DMS153 (cell line): ENCODE results near the gene CXCL5.
"Not testable (repeated sequence)": the region's sequence is repeated elsewhere in the genome, so short reads cannot be mapped to it uniquely, and the experiment has no call there.

Experiments used
- DNase-seq: peaks from one replicate; lab custom pipeline; 2025; lab: John Stamatoyannopoulos, UW

CXCL5 gene

DNA sequence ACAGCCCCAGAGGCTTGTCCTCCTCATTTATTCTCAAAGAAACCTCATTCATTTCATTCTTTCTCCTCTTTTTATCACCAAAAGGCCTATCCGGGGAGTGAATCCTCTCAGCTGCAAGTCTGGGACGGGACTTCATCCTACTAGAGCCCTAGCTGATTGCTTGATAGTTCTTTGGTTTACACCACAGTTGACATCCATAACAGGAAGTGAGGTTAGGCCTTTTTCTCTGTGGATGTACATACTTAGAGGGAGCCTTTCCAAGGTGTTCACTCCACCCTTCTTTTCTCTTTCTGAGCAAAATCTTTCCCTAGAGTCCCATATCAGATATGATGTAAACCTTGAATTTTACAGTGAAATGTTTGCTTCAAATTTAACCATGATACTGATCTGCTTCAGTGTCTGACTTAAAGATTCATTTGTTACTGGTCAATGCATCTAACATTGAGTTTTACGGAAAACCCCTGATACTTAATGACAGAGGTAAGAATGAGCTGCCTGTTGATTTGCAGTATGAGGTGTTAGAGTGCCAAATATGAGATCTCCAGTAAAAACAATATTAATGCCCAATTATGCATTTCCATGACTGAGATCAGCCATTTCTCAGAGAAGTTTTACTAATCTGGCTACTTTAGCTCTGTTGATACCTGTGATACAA, 16.8 kb upstream of the CXCL5 start:
- DNase-seq = no peak

DNA sequence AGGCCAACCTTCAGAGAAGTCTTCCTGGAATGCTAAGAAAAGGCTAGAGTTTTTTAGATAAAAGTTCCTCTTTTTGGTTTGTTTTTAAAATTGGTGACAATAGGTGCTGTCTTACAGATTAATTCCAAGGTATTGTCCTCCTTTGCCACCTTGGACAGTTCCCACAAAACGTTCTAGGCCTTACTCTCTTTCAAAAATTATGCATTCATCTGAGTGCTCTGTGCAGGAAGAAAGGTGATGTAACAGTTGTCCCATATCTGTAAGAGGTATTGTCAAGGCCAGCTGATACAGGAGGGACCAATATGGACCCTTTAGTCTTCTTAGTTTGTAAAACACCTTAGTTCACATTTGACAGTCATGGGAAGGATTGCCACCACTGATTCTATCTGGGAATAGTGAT, 15.9 kb upstream of the CXCL5 start:
- no peak for DNase-seq

DNA sequence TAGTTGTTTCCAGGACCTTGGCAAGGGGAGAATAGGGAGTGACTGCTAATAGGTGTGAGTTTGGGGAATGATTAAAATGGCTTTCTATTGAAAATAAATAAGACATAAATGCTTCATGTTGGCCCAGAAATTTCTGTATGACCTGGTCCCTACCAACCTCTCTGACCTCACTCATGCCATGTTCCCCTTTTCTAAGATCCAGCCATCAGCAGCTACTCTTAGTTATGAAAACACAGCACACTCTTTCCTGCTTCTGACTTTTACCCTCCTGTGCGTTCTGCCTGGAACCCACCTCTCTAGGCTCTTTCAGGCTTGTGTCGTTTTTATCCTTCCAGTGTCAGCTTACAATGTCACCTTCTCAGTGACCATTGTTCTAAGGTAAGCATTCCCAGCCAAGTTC, 14.8 kb upstream of the CXCL5 start:
- no peak for DNase-seq

DNA sequence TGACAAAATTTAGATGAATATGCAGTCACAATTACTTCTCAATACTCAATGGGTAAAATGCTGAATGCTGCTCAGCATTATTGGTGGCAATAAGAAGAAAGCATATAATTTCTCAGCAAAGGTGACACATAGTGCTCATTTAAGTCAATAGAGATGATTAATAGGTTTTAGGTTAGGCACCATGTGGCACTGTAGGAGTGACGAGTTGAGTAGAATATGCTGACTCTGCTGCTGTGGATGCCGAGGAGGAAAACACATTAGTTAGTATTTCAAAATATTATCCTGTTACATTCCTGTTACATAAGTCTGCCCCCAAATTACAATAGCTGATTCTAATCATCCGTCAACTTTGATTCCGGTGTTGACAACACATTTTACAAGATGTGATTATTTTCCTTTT, 13.7 kb upstream of the CXCL5 start:
- no peak for DNase-seq

DNA sequence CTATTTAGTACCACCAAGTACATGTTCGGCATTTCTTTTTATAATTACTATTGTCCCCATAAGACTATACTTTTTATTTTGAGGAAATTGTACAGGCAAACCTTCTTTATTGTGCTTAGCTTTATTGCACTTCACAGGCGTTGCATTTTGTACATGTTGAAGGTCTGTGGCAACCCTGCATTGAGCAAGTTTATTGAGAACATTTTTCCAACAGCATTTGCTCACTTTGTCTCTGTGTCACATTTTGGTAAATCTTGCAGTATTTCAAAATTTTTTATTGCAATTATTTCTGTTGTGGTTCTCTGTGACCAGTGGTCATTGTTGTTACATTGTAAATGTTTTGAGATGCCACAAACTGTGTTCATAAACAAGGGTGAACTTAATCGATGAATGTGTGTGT, 10.8 kb upstream of the CXCL5 start:
- no peak for DNase-seq

DNA sequence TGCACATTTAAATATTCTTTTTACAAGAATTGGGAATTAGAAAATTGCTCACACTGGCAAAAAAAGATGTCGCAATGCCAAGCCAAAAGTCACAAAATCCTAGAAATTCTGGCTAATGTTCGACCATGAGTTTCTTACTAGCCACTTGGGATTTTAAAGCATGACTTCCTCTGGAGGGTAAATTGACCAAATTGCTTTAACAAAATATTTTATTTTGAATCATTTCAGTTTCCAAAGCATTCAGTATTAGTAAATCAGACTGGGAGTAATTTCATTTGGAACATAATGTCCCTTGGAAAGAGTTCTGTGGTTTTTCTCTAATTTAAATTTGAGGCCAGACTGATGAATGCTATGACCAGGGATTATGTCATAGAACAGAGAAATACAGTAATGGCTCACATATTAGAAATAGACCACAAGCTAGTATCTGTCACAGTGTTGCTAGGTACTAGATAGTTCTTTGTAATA, 7.6 kb upstream of the CXCL5 start:
- no peak for DNase-seq

DNA sequence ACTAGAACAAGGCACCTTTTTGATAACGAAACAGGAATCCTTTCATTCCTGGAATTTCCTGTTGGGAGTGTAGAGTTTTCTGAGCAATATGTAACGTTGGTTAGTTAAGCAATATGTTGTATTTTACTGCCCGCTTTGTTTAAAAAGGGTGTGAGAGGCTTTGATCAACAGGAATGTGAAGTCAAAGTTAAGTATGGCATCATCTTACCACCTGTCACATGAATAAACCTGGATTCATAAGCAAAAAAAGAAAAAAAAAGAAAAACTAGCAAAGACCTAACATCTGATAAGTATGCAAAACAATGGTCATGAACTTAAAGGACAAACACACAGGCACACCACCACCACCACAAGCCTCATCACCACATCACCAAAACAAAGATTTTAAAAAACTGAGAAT, 7.1 kb upstream of the CXCL5 start:
- DNase-seq = no peak

DNA sequence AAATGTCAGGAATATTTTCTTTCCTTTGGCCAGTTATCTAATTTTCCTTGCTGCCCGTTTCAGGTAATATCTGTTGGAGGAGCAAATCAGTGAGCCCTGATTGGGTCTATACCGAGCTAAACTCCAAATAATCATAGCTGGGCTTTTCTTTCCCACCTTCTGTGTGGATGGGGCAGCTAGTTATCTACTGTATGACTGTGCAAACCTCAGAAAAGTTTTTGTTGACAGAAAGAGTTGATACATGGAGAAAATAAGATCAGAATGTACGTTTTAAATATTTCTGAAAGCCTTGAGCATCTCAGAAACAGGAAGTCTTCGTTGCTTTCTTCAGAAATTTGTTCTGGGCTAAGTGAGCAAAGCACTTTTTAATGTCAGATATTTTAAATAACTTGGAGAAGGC, 6.2 kb upstream of the CXCL5 start:
- no peak for DNase-seq

DNA sequence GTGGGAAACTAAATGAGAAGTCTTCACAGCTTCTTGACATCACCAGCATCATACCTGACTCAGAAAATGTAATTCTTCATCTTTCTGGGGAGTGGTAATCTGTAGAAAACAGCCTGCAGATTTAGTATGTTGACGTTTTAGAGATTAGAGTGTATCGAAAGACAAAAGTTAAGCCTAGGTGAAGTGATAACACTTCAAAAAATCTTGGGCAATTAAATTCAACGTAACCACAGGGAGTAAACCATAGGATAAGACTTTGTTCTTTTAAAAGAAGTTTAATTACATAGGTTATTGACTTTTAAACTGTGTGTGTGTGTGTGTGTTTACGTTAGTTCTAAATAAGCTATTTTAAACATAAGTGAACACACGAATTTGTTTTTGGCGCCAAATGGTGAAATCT, 1.8 kb upstream of the CXCL5 start:
- no peak for DNase-seq

DNA sequence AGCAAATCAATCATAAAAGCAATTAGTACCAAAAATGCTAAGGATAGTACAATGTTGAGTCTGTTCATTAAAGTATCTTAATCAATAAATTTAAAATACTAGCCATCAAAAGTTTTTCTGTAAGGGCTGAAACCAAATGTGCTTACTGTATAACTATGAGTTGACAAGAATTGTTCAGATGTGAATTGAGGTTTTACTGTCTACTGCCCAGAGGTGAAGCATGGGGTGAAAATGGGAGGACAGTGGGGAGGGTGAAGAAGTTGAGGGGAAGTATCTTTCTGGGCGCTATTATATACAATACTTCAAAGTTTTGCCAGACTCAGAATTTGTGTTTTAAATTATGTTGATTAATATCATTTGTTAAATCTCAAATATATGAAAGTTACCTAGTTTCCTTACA, 6.4 kb downstream of the CXCL5 start:
- DNase-seq = no peak

DNA sequence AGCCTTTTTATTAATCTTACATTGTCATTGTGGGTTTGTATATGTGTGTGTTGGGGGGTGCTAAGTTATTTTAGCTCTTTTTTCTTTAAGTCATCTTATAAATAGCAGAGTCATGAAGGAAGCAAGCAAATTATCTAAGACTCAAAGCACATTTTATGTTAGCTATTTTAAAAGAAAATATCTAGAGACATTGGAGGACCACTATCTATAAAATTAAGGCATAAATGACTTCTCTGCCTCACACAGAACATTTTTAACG, 6.8 kb downstream of the CXCL5 start:
- no peak for DNase-seq

DNA sequence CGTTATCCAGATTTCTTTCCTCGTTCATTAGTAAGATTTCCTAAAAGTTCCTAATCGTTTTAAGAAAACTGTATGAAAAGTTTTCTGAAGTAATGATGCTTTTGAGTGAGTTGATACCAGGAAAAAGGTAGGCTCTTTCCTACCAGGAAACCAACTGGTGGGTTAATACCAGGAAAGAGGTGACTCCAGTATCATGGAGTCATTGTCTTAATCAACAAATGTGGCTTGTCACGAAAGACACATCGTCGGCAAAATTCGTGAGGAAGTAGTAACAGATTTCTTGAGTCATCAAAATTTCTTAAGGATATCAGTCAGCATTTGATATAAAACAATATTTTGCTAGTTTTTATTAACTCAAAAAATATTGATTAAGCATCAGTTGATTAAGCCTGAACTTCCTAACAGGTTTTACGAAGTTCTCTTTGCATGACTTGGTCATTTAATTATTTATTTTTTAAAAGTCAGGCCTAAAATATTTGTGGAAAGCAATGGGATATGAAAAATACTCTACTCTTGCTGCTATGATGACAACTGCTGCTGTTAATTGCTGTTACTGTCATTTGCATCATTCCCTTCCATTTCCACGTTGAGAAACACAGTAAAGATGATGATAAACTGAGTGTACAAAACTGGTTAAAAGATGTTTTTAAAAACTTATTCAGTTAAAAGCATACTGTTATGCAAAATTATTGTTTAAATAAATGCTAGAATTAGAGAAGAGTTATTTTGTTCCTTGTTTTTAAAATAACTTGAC, 7.3 kb downstream of the CXCL5 start:
- no peak for DNase-seq

DNA sequence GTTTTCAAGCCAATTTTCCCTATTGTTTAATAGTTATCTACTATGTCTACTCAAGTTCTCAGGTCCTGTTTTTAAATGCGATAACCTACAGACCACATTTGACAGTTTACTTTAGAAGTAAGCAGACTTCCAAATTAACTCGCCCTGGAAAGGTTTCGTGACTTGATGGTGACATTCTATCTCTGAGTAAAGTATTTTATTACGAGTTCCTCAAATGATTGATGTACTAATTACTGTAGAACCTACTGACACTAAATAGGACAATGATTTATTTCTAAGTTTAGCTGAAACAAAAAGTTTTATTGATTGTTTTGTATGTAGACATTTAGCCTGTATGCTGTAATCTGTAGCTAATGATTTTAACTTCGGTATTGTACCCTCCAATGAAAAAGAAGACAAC, 8.5 kb downstream of the CXCL5 start:
- DNase-seq = no peak

DNA sequence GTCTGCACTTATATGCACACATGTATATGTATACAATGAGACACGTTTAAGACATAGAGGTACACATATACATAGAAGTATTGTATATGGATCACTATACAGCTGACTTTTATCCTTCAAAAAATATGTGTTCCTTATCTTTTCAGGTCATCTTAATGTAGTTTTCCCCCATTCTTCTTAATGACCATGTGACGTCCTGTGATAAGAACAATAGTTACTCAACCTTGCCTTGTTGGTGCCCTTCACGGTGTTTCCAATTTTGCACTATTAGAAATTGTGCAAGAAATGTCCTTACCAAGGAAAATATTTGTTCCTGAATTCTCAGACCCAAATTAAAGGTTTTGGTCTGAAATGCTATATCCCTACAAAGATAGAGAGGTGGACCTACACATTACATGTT, 9.4 kb downstream of the CXCL5 start:
- DNase-seq = no peak

DNA sequence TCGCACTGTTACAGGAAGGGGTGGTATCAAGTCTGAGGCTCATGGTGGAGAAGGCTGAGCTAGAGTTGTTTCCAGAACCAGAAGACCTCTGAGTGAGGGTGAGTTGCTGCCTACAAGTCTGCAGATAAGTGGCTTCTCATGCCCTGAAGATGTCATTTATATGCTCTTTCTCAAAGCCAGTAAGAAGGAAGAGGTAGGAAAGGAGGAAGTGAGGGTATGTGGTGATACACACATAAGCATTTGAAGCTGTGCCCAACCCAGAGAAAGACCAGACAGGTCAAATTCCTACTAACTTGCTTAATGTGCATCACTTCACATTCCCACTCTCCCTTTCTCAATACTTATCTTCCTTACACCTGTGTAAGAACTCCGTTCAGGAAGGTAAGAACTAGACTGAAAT, 10.4 kb downstream of the CXCL5 start, which contains the start of gene PPBP:
TSS of gene PPBP (minus strand) at position 130 of the 400 bp plus-strand sequence. CDS start at position 43, 87 bp downstream.
- no peak for DNase-seq

DNA sequence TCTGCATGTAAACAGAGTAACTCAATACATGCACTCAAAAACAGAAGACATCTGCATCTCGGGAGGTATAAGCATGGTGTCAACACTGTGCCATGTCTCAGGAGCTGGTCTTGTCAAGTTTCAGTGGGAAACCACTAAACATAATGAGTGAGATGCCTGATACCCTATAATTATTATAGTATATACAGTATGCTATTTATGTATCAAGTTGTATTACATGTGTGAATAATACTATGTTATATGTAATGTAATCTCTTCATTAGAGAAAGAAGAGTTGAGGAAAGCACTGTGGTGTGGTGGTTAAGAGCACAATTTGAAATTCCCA, 13.0 kb downstream of the CXCL5 start:
- no peak for DNase-seq

DNA sequence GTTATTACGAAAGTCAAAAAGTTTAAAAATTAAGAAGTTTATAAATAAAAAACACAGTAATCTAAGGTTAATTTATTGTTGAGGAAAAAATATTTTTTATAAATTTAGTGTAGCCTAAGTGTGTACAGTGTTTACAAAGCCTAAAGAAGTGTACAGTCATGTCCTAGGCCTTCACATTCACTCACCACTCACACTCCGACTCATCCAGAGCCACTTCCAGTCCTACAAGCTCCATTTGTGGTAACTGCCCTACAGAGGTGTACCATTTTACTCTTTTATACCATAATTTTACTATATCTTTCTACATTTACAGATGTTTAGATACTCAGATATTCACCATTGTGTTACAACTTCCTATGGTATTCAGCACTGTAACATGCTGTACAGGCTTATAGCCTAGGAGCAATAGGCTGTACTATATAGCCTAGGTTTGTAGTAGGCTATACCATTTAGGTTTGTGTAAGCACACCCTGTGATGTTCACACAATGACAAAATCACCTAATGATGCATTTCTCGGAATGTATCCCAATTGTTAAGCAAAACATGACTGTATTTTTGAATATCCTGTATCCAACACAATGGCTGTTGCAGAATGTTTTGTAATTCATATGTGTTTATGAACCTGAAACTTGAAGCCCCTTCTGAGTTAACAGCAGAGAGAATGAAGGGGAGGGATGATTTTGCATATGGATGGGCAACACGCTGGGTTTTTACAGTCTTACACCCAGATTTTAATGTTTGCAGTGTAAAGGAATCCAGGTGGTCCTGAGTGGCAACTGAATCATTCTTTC, 13.5 kb downstream of the CXCL5 start:
- DNase-seq = no peak

DNA sequence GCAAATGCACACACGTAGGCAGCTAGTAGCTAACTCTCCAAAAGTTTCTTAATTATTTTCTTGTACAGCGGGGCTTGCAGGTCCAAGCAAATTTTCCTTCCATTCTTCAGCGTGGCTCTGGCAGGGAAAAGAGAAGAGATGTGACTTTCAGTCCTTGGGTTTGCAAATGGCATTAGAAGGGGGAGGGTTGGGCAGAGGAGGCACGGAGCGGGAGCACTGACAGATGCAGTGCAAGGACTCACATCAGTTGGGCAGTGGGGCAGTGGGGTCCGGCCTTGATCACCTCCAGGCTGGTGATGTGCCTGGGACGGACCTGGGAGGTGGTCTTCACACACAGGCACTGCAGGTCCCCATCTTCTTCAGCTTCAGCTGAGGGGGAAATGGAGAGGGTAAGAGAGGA, 17.3 kb downstream of the CXCL5 start:
- not testable (repeated sequence) for DNase-seq

DNA sequence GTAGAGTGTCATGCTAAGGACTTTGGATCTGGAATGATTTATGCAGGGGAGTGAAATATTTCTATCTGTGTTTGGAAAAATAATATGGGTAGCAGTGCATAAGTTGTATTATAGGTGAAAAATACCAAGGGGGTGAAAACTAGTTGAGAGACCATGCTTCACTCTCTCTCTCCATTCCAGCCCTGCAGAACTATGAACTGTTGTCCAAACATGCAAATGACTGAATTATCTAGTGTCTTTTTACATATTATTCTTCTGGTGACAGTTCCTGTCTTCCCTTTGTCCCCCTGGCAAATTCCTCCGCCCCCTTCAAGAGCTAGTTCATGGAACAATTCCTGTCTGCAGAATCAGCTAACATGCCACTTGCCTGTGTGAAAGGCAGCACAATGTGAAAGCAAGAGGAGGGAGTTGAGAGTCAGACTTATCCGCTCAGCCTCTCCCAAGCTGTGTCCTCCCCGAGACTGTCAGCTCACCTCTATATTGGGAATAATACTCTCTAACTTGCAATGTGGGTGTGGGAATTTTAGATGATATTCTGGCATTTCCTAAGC, 19.0 kb downstream of the CXCL5 start:
- DNase-seq = no peak

DNA sequence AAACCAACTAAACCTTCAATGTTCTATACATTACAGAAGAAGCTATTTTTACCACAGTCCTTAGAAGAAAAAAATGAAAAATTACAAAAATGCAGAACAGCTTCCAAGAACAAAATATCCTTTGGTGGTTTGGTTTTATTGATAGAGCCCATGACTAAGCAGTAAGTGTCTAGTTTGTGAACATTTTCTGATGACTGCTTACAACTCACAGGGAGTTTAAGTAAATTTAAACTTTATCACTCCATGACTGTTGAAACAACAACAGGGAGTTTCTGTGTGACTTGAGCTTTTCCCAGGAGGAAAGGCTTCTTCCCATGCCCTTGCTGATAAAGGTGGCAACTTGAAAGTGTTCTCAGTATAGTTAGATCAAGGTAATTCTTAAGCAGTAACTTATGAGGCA, 19.6 kb downstream of the CXCL5 start:
- DNase-seq = no peak

DNA sequence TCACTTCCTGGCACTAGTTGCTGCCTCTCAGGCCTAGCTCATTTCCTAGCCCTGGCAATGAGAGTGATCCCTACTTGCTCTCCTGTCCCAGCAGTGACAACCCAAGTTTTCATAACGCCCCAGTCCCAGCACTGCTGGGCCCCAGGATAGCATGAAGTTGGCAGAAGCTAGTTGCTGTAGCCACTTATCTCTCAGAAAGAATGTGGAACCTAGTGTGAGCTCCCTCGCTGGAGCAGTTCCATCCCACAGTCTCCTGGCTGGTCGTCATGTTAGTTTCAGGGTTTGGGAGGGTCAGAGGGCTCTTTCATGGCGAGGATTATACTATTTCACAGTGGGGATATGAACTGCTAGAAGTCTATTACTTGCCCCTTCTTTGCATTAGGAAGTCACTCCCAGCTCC, 21.8 kb downstream of the CXCL5 start:
- no peak for DNase-seq

DNA sequence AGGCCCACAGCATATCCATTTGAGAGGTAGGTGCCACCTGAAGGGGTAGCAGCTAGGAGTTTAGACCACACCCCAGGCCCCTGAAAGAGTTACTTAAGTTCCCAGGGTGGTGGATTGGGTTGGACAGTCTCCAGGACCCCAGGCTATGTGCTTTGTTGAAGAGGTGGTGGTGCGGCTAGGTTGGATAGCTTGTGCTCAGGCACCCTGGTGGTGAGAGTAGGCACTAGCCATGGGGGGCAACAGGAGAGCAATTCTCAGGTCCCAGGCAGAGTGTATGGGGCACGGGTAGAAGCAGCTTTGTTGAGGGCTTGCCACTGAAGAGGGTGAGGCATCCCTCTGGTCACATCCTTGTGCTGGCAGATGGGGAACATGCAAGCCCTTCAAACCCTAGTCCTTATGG, 22.3 kb downstream of the CXCL5 start:
- no peak for DNase-seq

DNA sequence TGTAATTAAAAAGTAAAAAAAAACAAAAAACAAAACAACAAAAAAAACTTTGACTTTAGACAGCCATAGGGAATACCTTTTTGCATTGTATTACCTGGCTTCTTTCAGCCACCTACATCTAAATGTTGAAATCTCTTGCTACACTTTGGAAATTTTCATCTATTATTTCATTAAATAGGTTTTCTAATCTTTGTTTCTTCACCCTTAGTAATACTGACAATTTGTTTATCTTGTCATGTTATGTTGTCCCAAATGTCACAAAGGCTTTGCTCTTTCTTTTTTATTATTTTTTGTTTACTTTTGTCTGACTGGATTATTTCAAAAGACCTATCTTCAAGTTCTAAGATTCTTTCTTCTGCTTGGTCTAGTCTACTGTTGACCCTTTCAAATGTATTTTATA, 24.1 kb downstream of the CXCL5 start:
- no peak for DNase-seq
